HepG2 (cell line): Measurements from ENCODE around the gene CD40. TPM values are rescaled to one million over a fixed set of nuclear protein-coding genes. Genes with fewer than 3 reads are reported as not detected.

Experiments
- ATAC-seq: fragments of 200-7000 bp; cut with Tn5 transposase; 3 replicates; pipeline ENCODE4 v1.9.1; 2020; ENCODE audit warnings: mild to moderate bottlenecking, moderate library complexity
- BruUV-seq: library from RNA; stranded (reverse); fragments of 400-500 nt; replicated peaks from 2 replicates; lab custom pipeline; 2021; lab: Mats Ljungman, UMichigan
- CTCF ChIA-PET: fragments of 300-600 bp; formaldehyde crosslinking; extraction: SDS; loops from one replicate; lab custom pipeline; 2021; ENCODE audit warnings: low total read pairs, inconsistent platforms, low intra/inter-chr PET ratio; lab: Yijun Ruan, JAX
- POLR2A ChIA-PET: fragments of 350-600 bp; sonication (Branson Sonifier 250); formaldehyde crosslinking; loops from one replicate; lab custom pipeline; 2020; ENCODE audit warnings: antibody characterized with exemption, inconsistent platforms; lab: Yijun Ruan, JAX
- DNase-seq: peaks from one replicate; pipeline ENCODE4 v3.0.0-alpha.2; 2015; ENCODE audit warnings: low spot score
- FAIRE-seq: peaks from 3 replicates; lab custom pipeline; 2011; peaks lifted over from hg19 to GRCh38; lab: Jason Lieb, UNC
- H2AFZ ChIP-seq: one replicate; pipeline ENCODE4 v1.6.1; 2011; ENCODE audit warnings: low read length, inconsistent platforms
- H3K27ac ChIP-seq: fragments of 300-600 bp; 3 replicates; pipeline ENCODE4 v1.8.0; 2011; ENCODE audit warnings: mixed run types, mild to moderate bottlenecking, mixed read lengths, low read length, inconsistent platforms; ENCODE audit not compliant: insufficient read depth; ENCODE audit errors: extremely low read length
- H3K27me3 ChIP-seq, 2 experiments: fragments of 200-600 bp in 1 of 2; 2 replicates in 1 of 2; 3 replicates in 1 of 2; pipeline versions ENCODE4 v1.6.0 to v1.8.0; 2011; ENCODE audit warnings: low read length in 2 of 2, mild to moderate bottlenecking in 2 of 2, moderate library complexity in 2 of 2, inconsistent platforms in 1 of 2; ENCODE audit not compliant: insufficient read depth in 2 of 2, control insufficient read depth in 1 of 2
- H3K36me3 ChIP-seq, 2 experiments: fragments of 200-600 bp in 1 of 2; replicated peaks in 1 of 2; 2 replicates in 1 of 2; 3 replicates in 1 of 2; pipeline versions ENCODE4 v1.5.1 to v1.8.0; 2011; ENCODE audit warnings: low read length in 2 of 2, inconsistent platforms in 1 of 2; ENCODE audit not compliant: insufficient read depth in 2 of 2, control insufficient read depth in 1 of 2
- H3K4me1 ChIP-seq: 2 replicates; pipeline ENCODE4 v1.5.1; 2012; ENCODE audit warnings: low read length, inconsistent platforms; ENCODE audit not compliant: insufficient read depth
- H3K4me2 ChIP-seq: 2 replicates; pipeline ENCODE4 v1.6.0; 2011; ENCODE audit warnings: low read depth, low read length, inconsistent platforms
- H3K4me3 ChIP-seq, 3 experiments: fragments of 200-600 bp in 1 of 3; sonication (generic), shearing (Covaris generic) in 1 of 3; replicated peaks in 1 of 3; 2 replicates each; pipeline ENCODE4 v1.5.1; 2011 to 2016; ENCODE audit warnings: low read length in 3 of 3, inconsistent platforms in 2 of 3, low read depth in 2 of 3, mild to moderate bottlenecking in 2 of 3, control low read depth in 1 of 3, mixed read lengths in 1 of 3; ENCODE audit not compliant: insufficient read depth in 1 of 3
- H3K79me2 ChIP-seq: one replicate; pipeline ENCODE4 v1.6.1; 2011; ENCODE audit warnings: low read length, inconsistent platforms; ENCODE audit not compliant: insufficient read depth
- H3K9ac ChIP-seq: 2 replicates; pipeline ENCODE4 v1.6.0; 2011; ENCODE audit warnings: mild to moderate bottlenecking, low read depth, low read length, inconsistent platforms; ENCODE audit not compliant: insufficient read depth
- H3K9me3 ChIP-seq: 2 replicates; pipeline ENCODE4 v1.5.1; 2012; ENCODE audit warnings: mild to moderate bottlenecking, low read length
- H4K20me1 ChIP-seq: 2 replicates; pipeline ENCODE4 v1.6.0; 2011; ENCODE audit warnings: inconsistent platforms, mild to moderate bottlenecking, low read length, moderate library complexity; ENCODE audit not compliant: insufficient read depth
- BCL3 ChIP-seq: sonication (generic); formaldehyde crosslinking; IDR thresholded peaks from 2 replicates; pipeline ENCODE4 v1.5.1; 2020; ENCODE audit warnings: mild to moderate bottlenecking, missing genetic modification reagents, moderate library complexity
- CREM ChIP-seq, 2 experiments: sonication (generic) in 1 of 2; formaldehyde crosslinking in 1 of 2; IDR thresholded peaks; 2 replicates each; pipeline versions ENCODE4 v1.4.0 to v1.6.1; 2016 to 2020; ENCODE audit warnings: antibody characterized with exemption in 1 of 2, mild to moderate bottlenecking in 1 of 2, missing genetic modification reagents in 1 of 2
- TEF ChIP-seq: sonication (generic); formaldehyde crosslinking; IDR thresholded peaks from 2 replicates; pipeline ENCODE4 v1.5.0; 2020; ENCODE audit warnings: missing genetic modification reagents
- ZC3H4 ChIP-seq: sonication (generic); formaldehyde crosslinking; IDR thresholded peaks from 2 replicates; pipeline ENCODE4 v1.4.0; 2020; ENCODE audit warnings: missing genetic modification reagents, borderline replicate concordance
- ZNF430 ChIP-seq: sonication (generic); formaldehyde crosslinking; IDR thresholded peaks from 2 replicates; pipeline ENCODE4 v1.9.0; 2021; ENCODE audit warnings: mild to moderate bottlenecking, missing genetic modification reagents
- ZNF484 ChIP-seq: sonication (generic); formaldehyde crosslinking; IDR thresholded peaks from 2 replicates; pipeline ENCODE4 v1.5.1; 2020; ENCODE audit warnings: mild to moderate bottlenecking, low read depth, missing genetic modification reagents, borderline replicate concordance
- ZNF503 ChIP-seq: sonication (generic); formaldehyde crosslinking; IDR thresholded peaks from 2 replicates; pipeline ENCODE4 v1.4.0; 2020; ENCODE audit warnings: missing genetic modification reagents
- whole genome bisulfite sequencing: methylation state at CpG from one replicate; pipeline ENCODE4 v1.1.6; 2017; ENCODE audit warnings: low lambda C conversion rate; 5-methylcytosine and 5-hydroxymethylcytosine counted together
- in situ Hi-C: cut with HindIII; loops from 2 replicates; pipeline ENCODE4 v1.10.0; 2017; ENCODE audit warnings: low pct_unique_long_range_greater_than_20kb; ENCODE audit not compliant: extremely low pct_ligation_motif_present
- intact Hi-C: fragments of 100-400 bp; cut with micrococcal nuclease; formaldehyde crosslinking; loops from one replicate; pipeline ENCODE4 v1.10.0; 2022; ENCODE audit not compliant: unreplicated experiment
- polyA plus RNA-seq, 8 experiments: library from polyadenylated mRNA; depleted of rRNA in 3 of 8; stranded (reverse) in 7 of 8; unstranded in 1 of 8; fragments of >200 nt; fragmentation: Illumina TruSeq in 4 of 8; extraction: Trizol in 4 of 8; gene quantifications; 2 replicates each; pipeline versions ENCODE4 v1.2.1 to v1.2.3, GENCODE V29; 2011 to 2016; ENCODE audit warnings: low read depth in 4 of 8, missing spikeins in 1 of 8, mixed read lengths in 1 of 8; ENCODE audit not compliant: insufficient read depth in 1 of 8
- total RNA-seq, 5 experiments: library from RNA; depleted of rRNA; stranded (reverse); fragments of >200 nt; fragmentation: Illumina TruSeq; extraction: Trizol; gene quantifications; 2 replicates each; pipeline ENCODE4 v1.2.3, GENCODE V29; 2016; ENCODE audit warnings: low read depth in 1 of 5
- TF ChIP-seq, protein P1 (sequence below): sonication (generic); formaldehyde crosslinking; IDR thresholded peaks from 2 replicates; pipeline ENCODE4 v1.5.1; 2020; ENCODE audit warnings: mild to moderate bottlenecking, missing genetic modification reagents, borderline replicate concordance

CD40 gene
- total and polyA plus RNA-seq, 2 of the 13 experiments (the other 11 are each of a cell fraction or from before 2014, with no cell fraction given): 4.6 to 13.4 TPM

DNA sequence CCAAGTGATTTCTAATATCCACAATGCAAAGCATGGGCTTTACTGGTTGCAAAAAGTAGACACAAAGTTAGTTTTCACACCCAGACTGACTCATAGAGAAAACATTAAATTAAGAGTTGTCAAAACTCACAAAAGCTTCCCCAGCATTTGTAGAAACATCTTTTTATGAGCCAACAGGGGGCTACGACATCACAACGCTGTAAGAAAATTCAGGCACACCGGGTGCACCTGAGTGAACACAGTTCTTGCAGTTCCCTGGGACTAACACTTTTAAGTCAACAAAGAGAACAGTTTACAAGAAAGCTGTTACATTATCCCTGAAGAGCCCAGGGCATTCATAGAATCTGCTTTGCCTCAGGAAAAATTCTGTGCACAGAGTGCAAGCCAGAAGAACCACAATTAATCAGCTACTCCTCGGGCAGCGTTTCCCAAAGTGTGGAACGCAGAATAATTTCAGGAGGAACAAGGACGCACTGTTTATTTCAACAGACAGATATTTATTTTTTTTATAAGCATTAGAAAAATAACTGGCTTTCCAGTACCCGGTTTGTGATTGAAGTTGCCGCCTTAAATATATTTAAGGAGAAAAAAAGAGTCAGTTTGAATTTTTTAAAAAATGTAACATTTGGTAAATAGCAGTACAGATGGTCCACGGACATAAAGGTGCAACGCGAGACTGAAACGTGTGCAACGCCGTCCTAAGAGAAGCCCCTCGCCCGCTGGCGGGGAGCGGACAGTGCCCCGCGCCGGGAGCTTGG lies 29.5 kb upstream of the CD40 start (continued):
- TF ChIP-seq ZNF503 (CRISPR knock-in tag) (peak; percentile 50; the same call in 1 of the 2 replicates), CREM (IDR thresholded peaks at IDR 0.05) (peak; percentile 30; the same call in 1 of the 2 replicates), CREM (CRISPR knock-in tag; IDR thresholded peaks at IDR 0.05) (no peak), TEF (CRISPR knock-in tag) (0 out of 2 replicates have a peak, but pooled peaks have one; percentile 11)
- TF ChIP-seq, all 625 proteins: peak for 35

GRCh38 chr20:46089167-46089416 lies 29.0 kb upstream of the CD40 start:
- ChIA-PET POLR2A (interaction anchor here (1.0 to 1.8 kb wide), 5 partner anchors 12 to 275 kb away, joined by 3 to 6 read pairs (median 3); no protein-coding TSS in a partner anchor), CTCF (interaction anchor here (1.3 to 4.9 kb wide), 2 partner anchors 75 to 102 kb away, joined by 3 to 27 read pairs; no protein-coding TSS in a partner anchor)
- in situ Hi-C loops: loop anchor here (5.0 kb wide), 1 partner anchor 67 kb away; no protein-coding TSS in a partner anchor
- no peaks in the 10 kb centered on the region; a peak in 1 of 5 replicates for H3K27me3 ChIP-seq
- no peak overlapping the region for H2AFZ ChIP-seq
- H3K79me2 ChIP-seq: peaks cover 53% of the 10 kb centered on the region
- peak overlapping the region; percentile 92 for H3K27ac ChIP-seq
- peaks cover 53% of the 10 kb centered on the region for H4K20me1 ChIP-seq
- peak overlapping the region; percentile 70 to 98 (median 92) for H3K4me3 ChIP-seq
- no peaks in the 10 kb centered on the region for H3K9me3 ChIP-seq
- H3K9ac ChIP-seq: peak overlapping the region; percentile 97
- peaks cover 0 to 1% of the 10 kb centered on the region in 2 experiments; a peak in 2 of 5 replicates for H3K36me3 ChIP-seq
- DNase-seq: no peak
- no peak for FAIRE-seq
- no TSS peak for BruUV-seq
- H3K4me1 ChIP-seq: peaks cover 52% of the 10 kb centered on the region
- intact Hi-C loops: loop anchor here (1.0 to 5.0 kb wide), 2 partner anchors 67 to 117 kb away; partner anchors contain the start of gene ZNF335
- WGBS: 3% methylated on average over 21 of the region's 31 CpGs
- peak overlapping the region; percentile 82 for H3K4me2 ChIP-seq
- ATAC-seq: peak; percentile 60
- peak; percentile 52; the same call in 1 of the 2 replicates for TF ChIP-seq ZC3H4 (CRISPR knock-in tag)
- no peak for TF ChIP-seq ZNF430 (CRISPR knock-in tag)
- TF ChIP-seq ZNF484 (CRISPR knock-in tag): 0 out of 2 replicates have a peak, but pooled peaks have one; percentile 51
- TF ChIP-seq BCL3: no peak
- TF ChIP-seq, protein P1, sequence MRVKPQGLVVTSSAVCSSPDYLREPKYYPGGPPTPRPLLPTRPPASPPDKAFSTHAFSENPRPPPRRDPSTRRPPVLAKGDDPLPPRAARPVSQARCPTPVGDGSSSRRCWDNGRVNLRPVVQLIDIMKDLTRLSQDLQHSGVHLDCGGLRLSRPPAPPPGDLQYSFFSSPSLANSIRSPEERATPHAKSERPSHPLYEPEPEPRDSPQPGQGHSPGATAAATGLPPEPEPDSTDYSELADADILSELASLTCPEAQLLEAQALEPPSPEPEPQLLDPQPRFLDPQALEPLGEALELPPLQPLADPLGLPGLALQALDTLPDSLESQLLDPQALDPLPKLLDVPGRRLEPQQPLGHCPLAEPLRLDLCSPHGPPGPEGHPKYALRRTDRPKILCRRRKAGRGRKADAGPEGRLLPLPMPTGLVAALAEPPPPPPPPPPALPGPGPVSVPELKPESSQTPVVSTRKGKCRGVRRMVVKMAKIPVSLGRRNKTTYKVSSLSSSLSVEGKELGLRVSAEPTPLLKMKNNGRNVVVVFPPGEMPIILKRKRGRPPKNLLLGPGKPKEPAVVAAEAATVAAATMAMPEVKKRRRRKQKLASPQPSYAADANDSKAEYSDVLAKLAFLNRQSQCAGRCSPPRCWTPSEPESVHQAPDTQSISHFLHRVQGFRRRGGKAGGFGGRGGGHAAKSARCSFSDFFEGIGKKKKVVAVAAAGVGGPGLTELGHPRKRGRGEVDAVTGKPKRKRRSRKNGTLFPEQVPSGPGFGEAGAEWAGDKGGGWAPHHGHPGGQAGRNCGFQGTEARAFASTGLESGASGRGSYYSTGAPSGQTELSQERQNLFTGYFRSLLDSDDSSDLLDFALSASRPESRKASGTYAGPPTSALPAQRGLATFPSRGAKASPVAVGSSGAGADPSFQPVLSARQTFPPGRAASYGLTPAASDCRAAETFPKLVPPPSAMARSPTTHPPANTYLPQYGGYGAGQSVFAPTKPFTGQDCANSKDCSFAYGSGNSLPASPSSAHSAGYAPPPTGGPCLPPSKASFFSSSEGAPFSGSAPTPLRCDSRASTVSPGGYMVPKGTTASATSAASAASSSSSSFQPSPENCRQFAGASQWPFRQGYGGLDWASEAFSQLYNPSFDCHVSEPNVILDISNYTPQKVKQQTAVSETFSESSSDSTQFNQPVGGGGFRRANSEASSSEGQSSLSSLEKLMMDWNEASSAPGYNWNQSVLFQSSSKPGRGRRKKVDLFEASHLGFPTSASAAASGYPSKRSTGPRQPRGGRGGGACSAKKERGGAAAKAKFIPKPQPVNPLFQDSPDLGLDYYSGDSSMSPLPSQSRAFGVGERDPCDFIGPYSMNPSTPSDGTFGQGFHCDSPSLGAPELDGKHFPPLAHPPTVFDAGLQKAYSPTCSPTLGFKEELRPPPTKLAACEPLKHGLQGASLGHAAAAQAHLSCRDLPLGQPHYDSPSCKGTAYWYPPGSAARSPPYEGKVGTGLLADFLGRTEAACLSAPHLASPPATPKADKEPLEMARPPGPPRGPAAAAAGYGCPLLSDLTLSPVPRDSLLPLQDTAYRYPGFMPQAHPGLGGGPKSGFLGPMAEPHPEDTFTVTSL (CRISPR knock-in tag): 0 out of 2 replicates have a peak, but pooled peaks have one; percentile 49
